K562 (cell line): ENCODE results near the gene FAM53B. TPM values are rescaled to one million over a fixed set of nuclear protein-coding genes. Genes with fewer than 3 reads are reported as not detected.
A peak's percentile ranks its signal among the peaks of the same experiment; 100 is the strongest.

Experiments used
- ATAC-seq: fragments of 200-7000 bp; cut with Tn5 transposase; 3 replicates; pipeline ENCODE4 v1.9.1; 2020; ENCODE audit warnings: moderate library complexity
- BruUV-seq: library from RNA; stranded (reverse); fragments of 400-500 nt; replicated peaks from 2 replicates; lab custom pipeline; 2021; lab: Mats Ljungman, UMichigan
- CTCF ChIA-PET: fragments of 300-600 bp; formaldehyde crosslinking; extraction: SDS; loops from one replicate; lab custom pipeline; 2021; ENCODE audit warnings: low intra/inter-chr PET ratio; lab: Yijun Ruan, JAX
- POLR2A ChIA-PET: fragments of 300-600, 350-650 bp; sonication (Branson Sonifier 250); formaldehyde crosslinking; extraction: SDS; loops from one replicate; lab custom pipeline; 2021; ENCODE audit warnings: antibody characterized with exemption, inconsistent platforms; lab: Yijun Ruan, JAX
- DNase-seq, 4 experiments: peaks; one replicate each; pipeline versions ENCODE4 v3.0.0 to v3.0.0-alpha.2; 2011 to 2018; ENCODE audit warnings: low spot score in 3 of 4, mixed read lengths in 3 of 4; ENCODE audit errors: extremely low read depth in 1 of 4
- FAIRE-seq: peaks from 2 replicates; lab custom pipeline; 2011; peaks lifted over from hg19 to GRCh38; lab: Jason Lieb, UNC
- H2AFZ ChIP-seq: 2 replicates; pipeline ENCODE4 v1.6.0; 2011; ENCODE audit warnings: low read depth, low read length, control low read depth, inconsistent platforms
- H3K27ac ChIP-seq: fragments of 200-600 bp; 3 replicates; pipeline ENCODE4 v1.8.0; 2011; ENCODE audit warnings: low read depth, mild to moderate bottlenecking, control low read depth, inconsistent platforms, low read length, moderate library complexity, mixed read lengths; ENCODE audit errors: extremely low read depth
- H3K27me3 ChIP-seq, 2 experiments: fragments of 300-600 bp in 1 of 2; 2 replicates in 1 of 2; 3 replicates in 1 of 2; pipeline versions ENCODE4 v1.6.0 to v1.8.0; 2011; ENCODE audit warnings: inconsistent platforms in 2 of 2, low read length in 2 of 2, mild to moderate bottlenecking in 1 of 2, mixed read lengths in 1 of 2, moderate library complexity in 1 of 2; ENCODE audit not compliant: control insufficient read depth in 2 of 2, insufficient read depth in 2 of 2
- H3K36me3 ChIP-seq: fragments of 300-600 bp; 3 replicates; pipeline ENCODE4 v1.8.0; 2011; ENCODE audit warnings: mild to moderate bottlenecking, low read length, inconsistent platforms; ENCODE audit not compliant: control insufficient read depth, insufficient read depth
- H3K4me1 ChIP-seq, 2 experiments: fragments of 200-600 bp in 1 of 2; replicated peaks in 1 of 2; 2 replicates in 1 of 2; 3 replicates in 1 of 2; pipeline versions ENCODE4 v1.5.1 to v1.8.0; 2011; ENCODE audit warnings: inconsistent platforms in 2 of 2, low read length in 2 of 2, mild to moderate bottlenecking in 1 of 2, mixed read lengths in 1 of 2, moderate library complexity in 1 of 2; ENCODE audit not compliant: control insufficient read depth in 2 of 2, insufficient read depth in 2 of 2
- H3K4me2 ChIP-seq: 2 replicates; pipeline ENCODE4 v1.6.1; 2011; ENCODE audit warnings: low read length, control low read depth, inconsistent platforms, mixed read lengths; ENCODE audit not compliant: insufficient read depth
- H3K4me3 ChIP-seq: fragments of 200-600 bp; sonication (generic), shearing (Covaris generic); 2 replicates; pipeline ENCODE4 v1.5.1; 2016; ENCODE audit warnings: control low read depth, inconsistent platforms
- H3K79me2 ChIP-seq: fragments of 200-600 bp; 3 replicates; pipeline ENCODE4 v1.8.0; 2011; ENCODE audit warnings: low read length, inconsistent platforms; ENCODE audit not compliant: control insufficient read depth, insufficient read depth
- H3K9ac ChIP-seq, 2 experiments: 2 replicates each; pipeline versions ENCODE4 v1.6.0 to v1.6.1; 2011; ENCODE audit warnings: low read depth in 2 of 2, low read length in 2 of 2, control low read depth in 1 of 2, inconsistent platforms in 1 of 2, mild to moderate bottlenecking in 1 of 2, mixed read lengths in 1 of 2; ENCODE audit not compliant: insufficient read depth in 1 of 2
- H3K9me1 ChIP-seq: one replicate; pipeline ENCODE4 v1.6.0; 2011; ENCODE audit warnings: inconsistent platforms, mild to moderate bottlenecking, low read length, moderate library complexity; ENCODE audit not compliant: control insufficient read depth, insufficient read depth
- H3K9me3 ChIP-seq: replicated peaks from 2 replicates; pipeline ENCODE4 v1.5.1; 2011; ENCODE audit warnings: low read depth, low read length, inconsistent platforms; ENCODE audit not compliant: control insufficient read depth, insufficient read depth
- H4K20me1 ChIP-seq: replicated peaks from 2 replicates; pipeline ENCODE4 v1.6.1; 2011; ENCODE audit warnings: low read length, inconsistent platforms, mixed read lengths; ENCODE audit not compliant: control insufficient read depth, insufficient read depth
- CBX3 ChIP-seq, 2 experiments: IDR thresholded peaks; 1 replicate in 1 of 2; 2 replicates in 1 of 2; pipeline ENCODE4 v1.6.1; 2012; ENCODE audit warnings: inconsistent platforms in 2 of 2, low read length in 2 of 2, borderline replicate concordance in 1 of 2, control low read depth in 1 of 2
- DNMT1 ChIP-seq: fragments of 450-650 bp; IDR thresholded peaks from 2 replicates; pipeline ENCODE4 v1.6.1; 2016; ENCODE audit warnings: antibody characterized with exemption, mild to moderate bottlenecking
- IRF2 ChIP-seq: sonication (generic); formaldehyde crosslinking; IDR thresholded peaks from 2 replicates; pipeline ENCODE4 v1.8.1; 2022; ENCODE audit warnings: mild to moderate bottlenecking, missing genetic modification reagents
- JUND ChIP-seq, 2 experiments: IDR thresholded peaks; 2 replicates in 1 of 2; 3 replicates in 1 of 2; pipeline ENCODE4 v1.6.1; 2011; ENCODE audit warnings: borderline replicate concordance in 2 of 2, low read depth in 2 of 2, low read length in 2 of 2, improper control_type of control experiment in 1 of 2, missing biosample characterization in 1 of 2, missing genetic modification characterization in 1 of 2, missing genetic modification reagents in 1 of 2
- SAP30 ChIP-seq: fragments of 200-600 bp; sonication (generic); IDR thresholded peaks from 2 replicates; pipeline ENCODE4 v1.6.1; 2012; ENCODE audit warnings: borderline replicate concordance, low read depth, mild to moderate bottlenecking, moderate library complexity, low read length, control low read depth, inconsistent platforms; ENCODE audit not compliant: insufficient read depth, poor library complexity, severe bottlenecking
- ZKSCAN3 ChIP-seq: fragments of 250-450 bp; sonication (Bioruptor Pico); IDR thresholded peaks from 2 replicates; pipeline ENCODE4 v1.4.0; 2020
- WGBS: fragments of 100-300 bp; shearing (Covaris generic); methylation state at CpG from one replicate; pipeline ENCODE4 v1.1.6; 2016; ENCODE audit warnings: low coverage, mixed read lengths; ENCODE audit not compliant: insufficient coverage; ENCODE audit errors: missing lambda C conversion rate; 5-methylcytosine and 5-hydroxymethylcytosine counted together
- in situ Hi-C: fragments of 300-500 bp; cut with MboI; formaldehyde crosslinking; loops from 4 replicates; pipeline ENCODE4 v1.15.0; 2018; ENCODE audit warnings: inconsistent platforms, mixed read lengths
- intact Hi-C: fragments of 100-400 bp; cut with micrococcal nuclease; formaldehyde crosslinking; loops from 2 replicates; pipeline ENCODE4 v1.14.2; 2022
- polyA plus RNA-seq, 8 experiments: library from polyadenylated mRNA; depleted of rRNA in 4 of 8; stranded (reverse) in 5 of 8; unstranded in 3 of 8; fragments of >200 nt; fragmentation: Nextera tagmentation in 2 of 8; fragmentation: Illumina TruSeq in 1 of 8; extraction: Ambion mirVana in 2 of 8; extraction: Trizol in 1 of 8; gene quantifications; 2 replicates each; pipeline versions ENCODE4 v1.2.1 to v1.2.3, GENCODE V29; 2011 to 2014; ENCODE audit warnings: inconsistent platforms in 1 of 8, missing spikeins in 1 of 8
- total RNA-seq, 7 experiments: library from RNA; depleted of rRNA in 6 of 7; stranded (reverse); fragments of >200 nt in 6 of 7; fragmentation: Illumina TruSeq in 2 of 7; extraction: Trizol in 2 of 7; gene quantifications; 2 replicates each; pipeline versions ENCODE4 v1.2.1 to v1.2.3, GENCODE V29; 2011 to 2021; ENCODE audit warnings: low replicate concordance in 1 of 7

The FAM53B gene
- total and polyA plus RNA-seq, 9 of the 15 experiments (the other 6 are each of a cell fraction or from before 2014, with no cell fraction given) = 0.03 to 16.5 (median 5.0) TPM

- TF ChIP-seq CBX3 (IDR thresholded peaks at IDR 0.05; ENCODE audit: borderline replicate concordance in 1 of 2, low read length in 2 of 2) = no peak
- no peak for TF ChIP-seq IRF2 (CRISPR knock-in tag)
- TF ChIP-seq SAP30 = no peak
- TF ChIP-seq ZKSCAN3 (CRISPR knock-in tag) = no peak
- TF ChIP-seq JUND (IDR thresholded peaks at IDR 0.05; ENCODE audit: borderline replicate concordance, low read depth, low read length) = no peak
- TF ChIP-seq JUND (tag; IDR thresholded peaks at IDR 0.05; ENCODE audit: borderline replicate concordance, low read depth, low read length) = no peak
- TF ChIP-seq, all 486 proteins: peak for 0
Measured at GRCh38 chr10:124652200-124652599, 92.0 kb downstream of the FAM53B start (continued).

GRCh38 chr10:124651402-124651891 is 92.7 kb downstream of the FAM53B start:
- BruUV-seq = no TSS peak
- Histone ChIP-seq H2AFZ (no peak overlapping the region), H3K9me3 (no peaks in the 10 kb centered on the region; the same call in 1 of the 2 replicates), H3K36me3 (peaks cover 9% of the 10 kb centered on the region; the same call in 1 of the 3 replicates), H3K27me3 (no peaks in the 10 kb centered on the region), H3K79me2 (peaks cover 18% of the 10 kb centered on the region)
- in situ Hi-C loops (no loop called here), intact Hi-C loops (no loop called here)
- FAIRE-seq = no peak
- CTCF ChIA-PET = no interaction called here
- POLR2A ChIA-PET = interaction anchor here (0.6 kb wide), 1 partner anchor 42 kb away, joined by 5 read pairs; no protein-coding TSS in a partner anchor
- no peak for DNase-seq
- no peak for TF ChIP-seq DNMT1
- TF ChIP-seq, all 486 proteins: peak for 0
- Histone ChIP-seq H3K27ac (no peak overlapping the region), H3K4me3 (no peak overlapping the region), H3K9ac (peak overlapping the region in 1 of 2 experiments; percentile 68; a peak in 2 of 4 replicates), H3K4me1 (peaks cover 31 to 41% of the 10 kb centered on the region in 2 experiments), H3K4me2 (no peak overlapping the region), H4K20me1 (no peaks in the 10 kb centered on the region), H3K9me1 (no peaks in the 10 kb centered on the region)
- WGBS = 90% methylated on average over 10 of the region's 14 CpGs
- no peak for ATAC-seq
